Mucosa of gallbladder (tissue), 1 donor: ENCODE measurements around the gene ART4. TPM values are rescaled to one million over a fixed set of nuclear protein-coding genes. Genes with fewer than 3 reads are reported as not detected.

Experiments used
- DNase-seq: peaks from one replicate; pipeline ENCODE4 v3.0.0-alpha.2; 2020; ENCODE audit warnings: low spot score
- total RNA-seq: library from RNA; stranded (reverse); gene quantifications from one replicate; pipeline ENCODE4 v1.2.1, GENCODE V29; 2021
- donor health status: DM: no; HTN: no; CAD: no.

The ART4 gene
- total RNA-seq, 1 donor from 2014 or later = 3.2 TPM

- DNase-seq = no peak
Measured at GRCh38 chr12:14852880-14853279, 9.6 kb upstream of the ART4 start.

GRCh38 chr12:14850929-14851663 lies 7.8 kb upstream of the ART4 start:
- DNase-seq = no peak

- DNase-seq = no peak
Measured at GRCh38 chr12:14849661-14850060, 6.3 kb upstream of the ART4 start.

GRCh38 chr12:14846876-14847580 lies 3.7 kb upstream of the ART4 start:
- no peak for DNase-seq

- no peak for DNase-seq
Measured at GRCh38 chr12:14846042-14846587, 2.8 kb upstream of the ART4 start.

GRCh38 chr12:14845350-14845750 lies 2.0 kb upstream of the ART4 start:
- peak; percentile 62 for DNase-seq

- no peak for DNase-seq
Measured at GRCh38 chr12:14844401-14844800, 1.1 kb upstream of the ART4 start.

- DNase-seq = no peak
Measured at GRCh38 chr12:14842315-14842714, 1.0 kb downstream of the ART4 start.

- DNase-seq = peak; percentile 36
Measured at GRCh38 chr12:14841761-14842160, 1.6 kb downstream of the ART4 start.

GRCh38 chr12:14840616-14841015 lies 2.7 kb downstream of the ART4 start:
- no peak for DNase-seq

GRCh38 chr12:14839262-14839661 lies 4.1 kb downstream of the ART4 start:
- no peak for DNase-seq

- DNase-seq = no peak
Measured at GRCh38 chr12:14836336-14837210, 6.8 kb downstream of the ART4 start.

- DNase-seq = no peak
Measured at GRCh38 chr12:14834509-14834908, 8.8 kb downstream of the ART4 start.

- DNase-seq = no peak
Measured at GRCh38 chr12:14833952-14834351, 9.4 kb downstream of the ART4 start.

GRCh38 chr12:14833336-14833735 lies 10.0 kb downstream of the ART4 start:
- DNase-seq = no peak

- DNase-seq = no peak
Measured at GRCh38 chr12:14828892-14829291, 14.4 kb downstream of the ART4 start.

- DNase-seq = no peak
Measured at GRCh38 chr12:14827043-14827442, 16.3 kb downstream of the ART4 start.

- no peak for DNase-seq
Measured at GRCh38 chr12:14826491-14826890, 16.8 kb downstream of the ART4 start.

GRCh38 chr12:14825256-14825655 lies 18.1 kb downstream of the ART4 start:
- DNase-seq = no peak

- DNase-seq = no peak
Measured at GRCh38 chr12:14824012-14824634, 19.2 kb downstream of the ART4 start.

GRCh38 chr12:14814014-14814413 lies 29.3 kb downstream of the ART4 start, which contains the start of gene SMCO3:
Gene SMCO3, minus strand, starts transcription at chr12:14814182. Its CDS starts 7,502 bp downstream, at chr12:14806680.
- no peak for DNase-seq

- DNase-seq = no peak
Measured at GRCh38 chr12:14811486-14811885, 31.8 kb downstream of the ART4 start.
